SK-N-MC (cell line): ENCODE data around the gene FKBP6.

Experiments used
- EZH2 ChIP-seq: fragments of 200-600 bp; sonication (generic); IDR thresholded peaks from one replicate; pipeline ENCODE4 v1.6.1; 2017; ENCODE audit warnings: antibody characterized with exemption
- FOXP2 ChIP-seq: optimal IDR thresholded peaks from 2 replicates; pipeline ENCODE3; 2011; ENCODE audit warnings: mild to moderate bottlenecking, moderate library complexity; ENCODE audit not compliant: insufficient read depth; ENCODE audit errors: extremely low read length, control extremely low read depth

DNA sequence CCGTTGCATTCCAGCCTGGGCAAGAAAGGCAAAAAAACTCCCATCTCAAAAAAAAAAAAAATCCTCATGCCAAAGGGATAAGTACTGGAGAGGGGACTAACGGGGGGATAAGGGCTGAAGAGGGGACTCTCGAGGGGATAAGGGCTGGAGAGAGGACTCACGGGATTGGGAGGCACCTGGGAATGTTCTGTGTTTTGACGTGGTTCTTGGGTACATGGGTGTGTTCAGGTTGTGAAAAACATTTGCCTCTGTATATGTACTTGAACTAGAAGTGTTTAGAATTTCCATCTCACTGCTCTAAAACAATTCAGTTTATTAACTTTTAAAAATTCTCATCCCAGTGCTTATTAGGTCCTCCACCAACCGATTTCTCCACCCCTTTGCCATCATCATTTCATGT lies 4.5 kb downstream of the FKBP6 start:
- TF ChIP-seq EZH2 (no peak), FOXP2 (no peak)
